ENCODE measurements around the gene STYX.

GRCh38 chr14:52694761-52695480 is 35.0 kb upstream of the STYX start:
- TF ChIP-seq CTCF (IDR thresholded peaks at IDR 0.05) (no peak), POLR2AphosphoS5 (IDR thresholded peaks at IDR 0.05) (no peak), POLR2A (IDR thresholded peaks at IDR 0.05) (no peak)
